IPS DF 19.7 (cell line): ENCODE results near the gene ZNF579.

ENCODE experiments used
- DNase-seq: peaks from one replicate; pipeline ENCODE4 v3.0.0-alpha.2; 2013; ENCODE audit warnings: low read depth, low spot score

The ZNF579 gene

GRCh38 chr19:55580628-55581144 is at the start of gene ZNF579:
Gene ZNF579, minus strand, starts transcription at chr19:55580848. Its CDS starts 1,209 bp downstream, at chr19:55579639.
- DNase-seq: no peak

GRCh38 chr19:55626350-55626749 is 45.7 kb upstream of the ZNF579 start:
- no peak for DNase-seq

GRCh38 chr19:55625004-55625326 is 44.3 kb upstream of the ZNF579 start:
- DNase-seq: no peak

- DNase-seq: no peak
These were observed 43.7 kb upstream of the ZNF579 start, which contains the start of gene ZNF784 for GRCh38 chr19:55624109-55625003. Gene ZNF784, minus strand, starts transcription at chr19:55624566. Its CDS starts 5 bp downstream, at chr19:55624561.

GRCh38 chr19:55623561-55623960 is 42.9 kb upstream of the ZNF579 start:
- no peak for DNase-seq

GRCh38 chr19:55623130-55623529 is 42.5 kb upstream of the ZNF579 start:
- DNase-seq: no peak

- no peak for DNase-seq
These were observed 41.8 kb upstream of the ZNF579 start for GRCh38 chr19:55622242-55622969.

- no peak for DNase-seq
These were observed 41.1 kb upstream of the ZNF579 start for GRCh38 chr19:55621673-55622231.

- DNase-seq: no peak
These were observed 40.6 kb upstream of the ZNF579 start for GRCh38 chr19:55621205-55621672.

- no peak for DNase-seq
These were observed 40.0 kb upstream of the ZNF579 start for GRCh38 chr19:55620410-55621204.

GRCh38 chr19:55619286-55619685 is 38.6 kb upstream of the ZNF579 start:
- DNase-seq: no peak

- no peak for DNase-seq
These were observed 37.8 kb upstream of the ZNF579 start for GRCh38 chr19:55618426-55618825.

- DNase-seq: no peak
These were observed 36.8 kb upstream of the ZNF579 start for GRCh38 chr19:55617426-55617825.

GRCh38 chr19:55616395-55616875 is 35.8 kb upstream of the ZNF579 start:
- DNase-seq: no peak

- DNase-seq: no peak
These were observed 35.1 kb upstream of the ZNF579 start for GRCh38 chr19:55615543-55616394.

- no peak for DNase-seq
These were observed 34.3 kb upstream of the ZNF579 start for GRCh38 chr19:55614711-55615542.

GRCh38 chr19:55613930-55614710 is 33.5 kb upstream of the ZNF579 start:
- DNase-seq: no peak

GRCh38 chr19:55613396-55613795 is 32.7 kb upstream of the ZNF579 start:
- no peak for DNase-seq
